HCT116 (cell line): ENCODE measurements around the gene RAB27B. TPM values are rescaled to one million over a fixed set of nuclear protein-coding genes. Genes with fewer than 3 reads are reported as not detected.

Source experiments
- ATAC-seq: fragments of 200-7000 bp; cut with Tn5 transposase; 2 replicates; pipeline ENCODE4 v1.9.1; 2020; ENCODE audit warnings: mild to moderate bottlenecking, moderate library complexity
- BruUV-seq: library from RNA; stranded (reverse); fragments of 400-500 nt; replicated peaks from 2 replicates; lab custom pipeline; 2021; lab: Mats Ljungman, UMichigan
- CTCF ChIA-PET: fragments of 300-600 bp; sonication (Branson Sonifier 250); formaldehyde crosslinking; loops from one replicate; lab custom pipeline; 2021; ENCODE audit warnings: antibody characterized with exemption; lab: Charles Lee
- POLR2A ChIA-PET: fragments of 300-600, 350-600 bp; sonication (Branson Sonifier 250); formaldehyde crosslinking; loops from one replicate; lab custom pipeline; 2021; ENCODE audit warnings: antibody characterized with exemption; lab: Charles Lee
- RAD21 ChIA-PET, 2 experiments: fragments of 300-600 bp; sonication (Branson Sonifier 250); formaldehyde crosslinking; loops; one replicate each; lab custom pipeline; 2023; ENCODE audit warnings: low total read pairs in 2 of 2; ENCODE audit not compliant: uncharacterized antibody in 2 of 2, unreplicated experiment in 2 of 2, low non-redundant PET in 1 of 2; lab: Charles Lee
- DNase-seq: peaks from one replicate; pipeline ENCODE4 v3.0.0-alpha.2; 2010; ENCODE audit warnings: low read depth, low spot score
- H2AFZ ChIP-seq: fragments of 200-600 bp; shearing (Covaris generic), sonication (generic); 2 replicates; pipeline ENCODE4 v1.6.1; 2017; ENCODE audit warnings: low read depth, mixed run types, mixed read lengths, antibody characterized with exemption, low read length; ENCODE audit not compliant: poor library complexity, severe bottlenecking
- H3K27ac ChIP-seq: 2 replicates; pipeline ENCODE4 v1.5.1; 2012; ENCODE audit warnings: low read depth, low read length
- H3K27me3 ChIP-seq: fragments of 200-600 bp; sonication (generic); 2 replicates; pipeline ENCODE4 v1.6.1; 2016; ENCODE audit warnings: mixed run types, low read length, mixed read lengths; ENCODE audit not compliant: insufficient read depth
- H3K36me3 ChIP-seq, 2 experiments: fragments of 200-500 bp in 1 of 2; fragments of 200-600 bp in 1 of 2; sonication (Bioruptor generic) in 1 of 2; sonication (generic) in 1 of 2; 2 replicates each; pipeline versions ENCODE4 v1.5.1 to v1.6.1; 2014 to 2016; ENCODE audit warnings: low read length in 2 of 2, inconsistent platforms in 1 of 2, mixed read lengths in 1 of 2, mixed run types in 1 of 2; ENCODE audit not compliant: insufficient read depth in 2 of 2, control insufficient read depth in 1 of 2
- H3K4me1 ChIP-seq, 2 experiments: fragments of 200-600 bp in 1 of 2; sonication (generic) in 1 of 2; 2 replicates each; pipeline versions ENCODE4 v1.5.1 to v1.6.1; 2012 to 2017; ENCODE audit warnings: low read length in 2 of 2, inconsistent platforms in 1 of 2, mild to moderate bottlenecking in 1 of 2, mixed read lengths in 1 of 2, mixed run types in 1 of 2, moderate library complexity in 1 of 2; ENCODE audit not compliant: insufficient read depth in 2 of 2, control insufficient read depth in 1 of 2
- H3K4me2 ChIP-seq: fragments of 200-600 bp; sonication (generic); 2 replicates; pipeline ENCODE4 v1.6.1; 2017; ENCODE audit warnings: mixed run types, low read length, mixed read lengths
- H3K4me3 ChIP-seq, 2 experiments: fragments of 200-600 bp in 1 of 2; sonication (generic) in 1 of 2; replicated peaks in 1 of 2; 2 replicates each; pipeline ENCODE4 v1.5.1; 2011 to 2016; ENCODE audit warnings: low read length in 2 of 2, control low read depth in 1 of 2, low read depth in 1 of 2, mild to moderate bottlenecking in 1 of 2, mixed read lengths in 1 of 2, mixed run types in 1 of 2
- H3K79me2 ChIP-seq: fragments of 200-600 bp; sonication (generic); 2 replicates; pipeline ENCODE4 v1.6.1; 2017; ENCODE audit warnings: mild to moderate bottlenecking, mixed run types, low read length, moderate library complexity, mixed read lengths; ENCODE audit not compliant: insufficient read depth
- H3K9ac ChIP-seq: fragments of 200-600 bp; sonication (generic); 2 replicates; pipeline ENCODE4 v1.6.1; 2016; ENCODE audit warnings: low read length, mixed read lengths
- H3K9me2 ChIP-seq: fragments of 200-600 bp; sonication (generic), shearing (Covaris generic); 2 replicates; pipeline ENCODE4 v1.6.1; 2017; ENCODE audit warnings: mixed run types, mild to moderate bottlenecking, moderate library complexity; ENCODE audit not compliant: insufficient read depth
- H3K9me3 ChIP-seq, 2 experiments: fragments of 200-500 bp in 1 of 2; fragments of 200-600 bp in 1 of 2; sonication (Bioruptor generic) in 1 of 2; sonication (generic) in 1 of 2; 2 replicates each; pipeline ENCODE4 v1.6.1; 2014 to 2017; ENCODE audit warnings: low read length in 2 of 2, mixed read lengths in 2 of 2, inconsistent platforms in 1 of 2, low read depth in 1 of 2, mild to moderate bottlenecking in 1 of 2, mixed run types in 1 of 2, moderate library complexity in 1 of 2; ENCODE audit not compliant: control insufficient read depth in 1 of 2, insufficient read depth in 1 of 2
- H4K20me1 ChIP-seq: fragments of 200-600 bp; sonication (generic), shearing (Covaris generic); 2 replicates; pipeline ENCODE4 v1.6.1; 2017; ENCODE audit warnings: mixed run types, mild to moderate bottlenecking, moderate library complexity; ENCODE audit not compliant: insufficient read depth
- ATF3 ChIP-seq: IDR thresholded peaks from 2 replicates; pipeline ENCODE4 v1.6.1; 2012
- CBX3 ChIP-seq: IDR thresholded peaks from 2 replicates; pipeline ENCODE4 v1.6.1; 2012; ENCODE audit warnings: low read depth
- EGR1 ChIP-seq: IDR thresholded peaks from 2 replicates; pipeline ENCODE4 v1.6.1; 2012; ENCODE audit warnings: low read depth
- ELF1 ChIP-seq: IDR thresholded peaks from 2 replicates; pipeline ENCODE4 v1.6.1; 2012; ENCODE audit warnings: low read depth, borderline replicate concordance
- EZH2 ChIP-seq: fragments of 200-600 bp; sonication (generic); IDR thresholded peaks from 2 replicates; pipeline ENCODE4 v1.6.1; 2017; ENCODE audit warnings: antibody characterized with exemption, mixed run types
- EZH2phosphoT487 ChIP-seq: fragments of 200-600 bp; IDR thresholded peaks from 2 replicates; pipeline ENCODE4 v1.6.1; 2018; ENCODE audit warnings: antibody characterized with exemption, borderline replicate concordance
- JUND ChIP-seq: IDR thresholded peaks from 2 replicates; pipeline ENCODE4 v1.6.1; 2012
- POLR2A ChIP-seq: IDR thresholded peaks from 2 replicates; pipeline ENCODE4 v1.7.0; 2011; ENCODE audit warnings: borderline replicate concordance; ENCODE audit not compliant: insufficient read depth, insufficient read length; ENCODE audit errors: extremely low read depth
- RAD21 ChIP-seq: IDR thresholded peaks from 2 replicates; pipeline ENCODE4 v1.6.1; 2012; ENCODE audit warnings: low read depth, mild to moderate bottlenecking
- REST ChIP-seq: IDR thresholded peaks from 2 replicates; pipeline ENCODE4 v1.6.1; 2012; ENCODE audit warnings: low read depth
- SRF ChIP-seq: IDR thresholded peaks from 2 replicates; pipeline ENCODE4 v1.6.1; 2012; ENCODE audit warnings: low read depth
- TCF7L2 ChIP-seq: IDR thresholded peaks from 2 replicates; pipeline ENCODE4 v1.7.0; 2011; ENCODE audit warnings: borderline replicate concordance, inconsistent platforms; ENCODE audit not compliant: insufficient read depth, insufficient read length; ENCODE audit errors: extremely low read depth
- YY1 ChIP-seq: IDR thresholded peaks from 2 replicates; pipeline ENCODE4 v1.6.1; 2011; ENCODE audit warnings: low read length, low read depth, moderate library complexity, mild to moderate bottlenecking; ENCODE audit not compliant: insufficient replicate concordance; ENCODE audit errors: extremely low read depth
- ZBTB33 ChIP-seq: IDR thresholded peaks from 2 replicates; pipeline ENCODE4 v1.6.1; 2011; ENCODE audit warnings: mild to moderate bottlenecking, low read length, moderate library complexity; ENCODE audit not compliant: insufficient replicate concordance; ENCODE audit errors: extremely low read depth
- ZFX ChIP-seq: fragments of 450-650 bp; IDR thresholded peaks from 2 replicates; pipeline ENCODE4 v1.6.1; 2017
- ZNF274 ChIP-seq: fragments of 200-500 bp; sonication (Bioruptor generic); IDR thresholded peaks from 2 replicates; pipeline ENCODE4 v1.6.1; 2014; ENCODE audit warnings: mild to moderate bottlenecking, low read depth, low read length, inconsistent platforms
- intact Hi-C: fragments of 100-400 bp; cut with micrococcal nuclease; formaldehyde crosslinking; loops from 2 replicates; pipeline ENCODE4 v1.10.0; 2022
- total RNA-seq: library from RNA; stranded (reverse); gene quantifications from one replicate; pipeline ENCODE4 v1.2.1, GENCODE V29; 2021; ENCODE audit not compliant: unreplicated experiment
- TF ChIP-seq, protein P1 (sequence below), 3 experiments: fragments of 200-600 bp in 1 of 3; sonication (generic) in 1 of 3; IDR thresholded peaks in 2 of 3; conservative IDR thresholded peaks in 1 of 3; 2 replicates each; pipeline ENCODE4 v1.5.1; 2012 to 2017; ENCODE audit warnings: low read depth in 2 of 3, low read length in 2 of 3, antibody characterized with exemption in 1 of 3, borderline replicate concordance in 1 of 3, control low read depth in 1 of 3, mild to moderate bottlenecking in 1 of 3, mixed read lengths in 1 of 3, mixed run types in 1 of 3, moderate library complexity in 1 of 3; ENCODE audit not compliant: insufficient read depth in 1 of 3

RAB27B gene
- total RNA-seq, 1 experiment from 2014 or later: 2.2 TPM

DNA sequence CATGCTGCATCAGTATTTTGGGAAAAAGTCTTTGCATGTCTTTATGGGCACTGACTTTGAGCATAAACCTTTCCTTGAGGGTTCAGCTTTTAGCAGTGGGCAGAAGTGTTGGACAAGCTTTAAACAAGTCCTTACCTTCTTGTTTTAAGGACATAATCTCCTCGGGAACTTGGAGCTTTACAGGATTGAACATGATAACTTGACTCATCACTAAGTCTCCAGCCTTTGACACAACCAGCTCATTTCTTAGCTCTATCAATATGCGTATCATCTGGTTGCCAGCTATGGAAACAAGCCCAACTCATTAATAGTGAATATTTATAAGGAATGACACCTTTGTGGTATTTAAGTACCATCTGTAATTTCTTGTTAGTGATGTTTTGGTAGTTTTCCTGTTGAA lies 21.0 kb upstream of the RAB27B start:
- ATAC-seq (no peak), DNase-seq (no peak)
- Histone ChIP-seq H3K27me3 (no peaks in the 10 kb centered on the region), H3K9me2 (no peaks in the 10 kb centered on the region), H3K79me2 (no peaks in the 10 kb centered on the region), H3K4me3 (no peak overlapping the region), H3K9ac (no peak overlapping the region), H3K4me1 (peaks cover 0 to 5% of the 10 kb centered on the region in 2 experiments; a peak in 1 of 4 replicates), H4K20me1 (no peaks in the 10 kb centered on the region), H3K4me2 (no peak overlapping the region), H3K9me3 (no peaks in the 10 kb centered on the region), H2AFZ (no peak overlapping the region), H3K36me3 (no peaks in the 10 kb centered on the region), H3K27ac (no peak overlapping the region)
- intact Hi-C loops: no loop called here
- CTCF ChIA-PET: no interaction called here
- POLR2A ChIA-PET: no interaction called here
- TF ChIP-seq ZBTB33: no peak
- TF ChIP-seq CBX3: no peak
- no peak for TF ChIP-seq JUND
- no peak for TF ChIP-seq EZH2
- TF ChIP-seq, protein P1, sequence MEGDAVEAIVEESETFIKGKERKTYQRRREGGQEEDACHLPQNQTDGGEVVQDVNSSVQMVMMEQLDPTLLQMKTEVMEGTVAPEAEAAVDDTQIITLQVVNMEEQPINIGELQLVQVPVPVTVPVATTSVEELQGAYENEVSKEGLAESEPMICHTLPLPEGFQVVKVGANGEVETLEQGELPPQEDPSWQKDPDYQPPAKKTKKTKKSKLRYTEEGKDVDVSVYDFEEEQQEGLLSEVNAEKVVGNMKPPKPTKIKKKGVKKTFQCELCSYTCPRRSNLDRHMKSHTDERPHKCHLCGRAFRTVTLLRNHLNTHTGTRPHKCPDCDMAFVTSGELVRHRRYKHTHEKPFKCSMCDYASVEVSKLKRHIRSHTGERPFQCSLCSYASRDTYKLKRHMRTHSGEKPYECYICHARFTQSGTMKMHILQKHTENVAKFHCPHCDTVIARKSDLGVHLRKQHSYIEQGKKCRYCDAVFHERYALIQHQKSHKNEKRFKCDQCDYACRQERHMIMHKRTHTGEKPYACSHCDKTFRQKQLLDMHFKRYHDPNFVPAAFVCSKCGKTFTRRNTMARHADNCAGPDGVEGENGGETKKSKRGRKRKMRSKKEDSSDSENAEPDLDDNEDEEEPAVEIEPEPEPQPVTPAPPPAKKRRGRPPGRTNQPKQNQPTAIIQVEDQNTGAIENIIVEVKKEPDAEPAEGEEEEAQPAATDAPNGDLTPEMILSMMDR (IDR thresholded peaks at IDR 0.05 in 2 of 3, conservative IDR thresholded peaks at IDR 0.05 in 1 of 3; ENCODE audit: borderline replicate concordance in 1 of 3, insufficient read depth in 1 of 3, low read depth in 2 of 3, low read length in 2 of 3): no peak
- no peak for TF ChIP-seq REST
- TF ChIP-seq POLR2A: no peak
- TF ChIP-seq ZNF274: no peak
- no peak for TF ChIP-seq ATF3
- TF ChIP-seq ELF1: no peak
- TF ChIP-seq YY1: no peak
- no peak for TF ChIP-seq TCF7L2
- no peak for TF ChIP-seq SRF
- no peak for TF ChIP-seq RAD21
- no peak for TF ChIP-seq EZH2phosphoT487
- TF ChIP-seq EGR1: no peak
- TF ChIP-seq ZFX: no peak
- BruUV-seq: no TSS peak
- RAD21 ChIA-PET: no interaction called here
